Colonic mucosa (tissue), 4 donors: ENCODE results near the gene TFIP11. TPM values are rescaled to one million over a fixed set of nuclear protein-coding genes. Genes with fewer than 3 reads are reported as not detected.

Experiments used
- DNase-seq: peaks from one replicate; pipeline ENCODE4 v3.0.0-alpha.2; 2020
- H3K27ac ChIP-seq: fragments of 200-600 bp; one replicate; pipeline ENCODE4 v1.8.0; 2021
- H3K27me3 ChIP-seq: fragments of 200-600 bp; one replicate; pipeline ENCODE4 v1.8.0; 2021
- H3K36me3 ChIP-seq: fragments of 200-600 bp; one replicate; pipeline ENCODE4 v1.8.0; 2021
- H3K4me1 ChIP-seq: fragments of 200-600 bp; one replicate; pipeline ENCODE4 v1.8.0; 2021; ENCODE audit warnings: mild to moderate bottlenecking
- H3K4me3 ChIP-seq: fragments of 200-600 bp; one replicate; pipeline ENCODE4 v1.8.0; 2021
- H3K9ac ChIP-seq, 2 donors: one replicate each; pipeline ENCODE4 v1.7.0; 2013; ENCODE audit warnings: control low read depth in 2 of 2, low read depth in 2 of 2, low read length in 2 of 2
- H3K9me3 ChIP-seq: fragments of 200-600 bp; one replicate; pipeline ENCODE4 v1.8.0; 2021
- CTCF ChIP-seq: fragments of 200-600 bp; IDR thresholded peaks from one replicate; pipeline ENCODE4 v1.8.0; 2022; ENCODE audit warnings: antibody characterized with exemption, mild to moderate bottlenecking
- intact Hi-C: fragments of 100-400 bp; cut with DNase I; formaldehyde crosslinking; loops from one replicate; pipeline ENCODE4 v1.14.1; 2022
- total RNA-seq, 2 donors: library from RNA; stranded (reverse); fragmentation: NEBNext Ultra II Directional in 1 of 2; extraction: Animal tissue kit (Norgen Biotek cat#: 25700) in 1 of 2; gene quantifications; one replicate each; pipeline ENCODE4 v1.2.1, GENCODE V29; 2021
- donor health status: healthy.
- donor health status: DM: no; HTN: no; CAD: no.
- donor health status: DM: no; HTN: no; CAD: no.

Gene TFIP11
- total RNA-seq, 2 donors from 2014 or later = 31.8 to 36.4 TPM

- Histone ChIP-seq H3K4me3 (no peak overlapping the region), H3K36me3 (no peaks in the 10 kb centered on the region), H3K9ac (no peak overlapping the region), H3K27me3 (no peaks in the 10 kb centered on the region), H3K27ac (no peak overlapping the region), H3K4me1 (no peaks in the 10 kb centered on the region), H3K9me3 (no peaks in the 10 kb centered on the region)
- DNase-seq = no peak
- TF ChIP-seq CTCF = no peak
- intact Hi-C loops = no loop called here
Measured at GRCh38 chr22:26547837-26548236, 35.6 kb upstream of the TFIP11 start.

- Histone ChIP-seq H3K27ac (no peak overlapping the region), H3K9ac (no peak overlapping the region), H3K4me1 (no peaks in the 10 kb centered on the region), H3K27me3 (no peaks in the 10 kb centered on the region), H3K36me3 (no peaks in the 10 kb centered on the region), H3K4me3 (no peak overlapping the region), H3K9me3 (no peaks in the 10 kb centered on the region)
- no peak for TF ChIP-seq CTCF
- intact Hi-C loops = no loop called here
- no peak for DNase-seq
Measured at GRCh38 chr22:26547426-26547825, 35.2 kb upstream of the TFIP11 start.

GRCh38 chr22:26546282-26546681, 34.0 kb upstream of the TFIP11 start:
- no peak for TF ChIP-seq CTCF
- no peaks in the 10 kb centered on the region for H3K9me3 ChIP-seq
- DNase-seq = no peak
- intact Hi-C loops = no loop called here
- no peaks in the 10 kb centered on the region for H3K4me1 ChIP-seq
- no peak overlapping the region for H3K27ac ChIP-seq
- no peaks in the 10 kb centered on the region for H3K36me3 ChIP-seq
- H3K27me3 ChIP-seq = no peaks in the 10 kb centered on the region
- H3K4me3 ChIP-seq = no peak overlapping the region
- H3K9ac ChIP-seq = no peak overlapping the region

GRCh38 chr22:26545827-26546226, 33.6 kb upstream of the TFIP11 start:
- DNase-seq = no peak
- H3K27me3 ChIP-seq = no peaks in the 10 kb centered on the region
- H3K9me3 ChIP-seq = no peaks in the 10 kb centered on the region
- no peak for TF ChIP-seq CTCF
- H3K9ac ChIP-seq = no peak overlapping the region
- no peak overlapping the region for H3K4me3 ChIP-seq
- H3K4me1 ChIP-seq = no peaks in the 10 kb centered on the region
- H3K36me3 ChIP-seq = no peaks in the 10 kb centered on the region
- no peak overlapping the region for H3K27ac ChIP-seq
- intact Hi-C loops = no loop called here

- Histone ChIP-seq H3K36me3 (no peaks in the 10 kb centered on the region), H3K27me3 (no peaks in the 10 kb centered on the region), H3K9ac (no peak overlapping the region), H3K9me3 (no peaks in the 10 kb centered on the region), H3K4me3 (no peak overlapping the region), H3K27ac (no peak overlapping the region), H3K4me1 (no peaks in the 10 kb centered on the region)
- no peak for DNase-seq
- intact Hi-C loops = no loop called here
- no peak for TF ChIP-seq CTCF
Measured at GRCh38 chr22:26545385-26545784, 33.1 kb upstream of the TFIP11 start.

GRCh38 chr22:26544489-26544888, 32.2 kb upstream of the TFIP11 start:
- no peaks in the 10 kb centered on the region for H3K4me1 ChIP-seq
- no peaks in the 10 kb centered on the region for H3K27me3 ChIP-seq
- H3K9me3 ChIP-seq = no peaks in the 10 kb centered on the region
- no peaks in the 10 kb centered on the region for H3K36me3 ChIP-seq
- DNase-seq = no peak
- no peak overlapping the region for H3K9ac ChIP-seq
- no peak overlapping the region for H3K4me3 ChIP-seq
- no peak for TF ChIP-seq CTCF
- no peak overlapping the region for H3K27ac ChIP-seq
- intact Hi-C loops = no loop called here
